HepG2 (cell line): ENCODE measurements around the gene P2RX5. TPM values are rescaled to one million over a fixed set of nuclear protein-coding genes. Genes with fewer than 3 reads are reported as not detected.

ENCODE experiments used
- FOSL1 ChIP-seq: sonication (generic); formaldehyde crosslinking; IDR thresholded peaks from 2 replicates; pipeline ENCODE4 v1.9.0; 2021; ENCODE audit warnings: missing genetic modification reagents, borderline replicate concordance
- IRX3 ChIP-seq: sonication (generic); formaldehyde crosslinking; IDR thresholded peaks from 2 replicates; pipeline ENCODE4 v1.8.1; 2023; ENCODE audit warnings: mild to moderate bottlenecking, low read depth, missing genetic modification reagents, borderline replicate concordance
- PTBP1 ChIP-seq: fragments of 200-400 bp; formaldehyde crosslinking; IDR thresholded peaks from 2 replicates; pipeline ENCODE4 v1.6.1; 2018; ENCODE audit warnings: low read length, low read depth; ENCODE audit not compliant: poor library complexity, severe bottlenecking
- SMARCC2 ChIP-seq: fragments of 450-650 bp; IDR thresholded peaks from 2 replicates; pipeline ENCODE4 v1.6.1; 2017; ENCODE audit warnings: antibody characterized with exemption, mild to moderate bottlenecking
- ZNF224 ChIP-seq: sonication (generic); formaldehyde crosslinking; IDR thresholded peaks from 2 replicates; pipeline ENCODE4 v1.5.0; 2020; ENCODE audit warnings: mild to moderate bottlenecking, missing genetic modification reagents
- ZNF292 ChIP-seq: sonication (generic); formaldehyde crosslinking; IDR thresholded peaks from 2 replicates; pipeline ENCODE4 v1.8.1; 2022; ENCODE audit warnings: mild to moderate bottlenecking, low read depth, missing genetic modification reagents, borderline replicate concordance
- ZNF510 ChIP-seq: sonication (generic); formaldehyde crosslinking; IDR thresholded peaks from 2 replicates; pipeline ENCODE4 v1.4.0; 2020; ENCODE audit warnings: low read depth, mild to moderate bottlenecking, missing genetic modification reagents
- ZNF841 ChIP-seq: sonication (generic); formaldehyde crosslinking; IDR thresholded peaks from 2 replicates; pipeline ENCODE4 v1.8.1; 2023; ENCODE audit warnings: missing genetic modification reagents, borderline replicate concordance
- polyA plus RNA-seq, 8 experiments: library from polyadenylated mRNA; depleted of rRNA in 3 of 8; stranded (reverse) in 7 of 8; unstranded in 1 of 8; fragments of >200 nt; fragmentation: Illumina TruSeq in 4 of 8; extraction: Trizol in 4 of 8; gene quantifications; 2 replicates each; pipeline versions ENCODE4 v1.2.1 to v1.2.3, GENCODE V29; 2011 to 2016; ENCODE audit warnings: low read depth in 4 of 8, missing spikeins in 1 of 8, mixed read lengths in 1 of 8; ENCODE audit not compliant: insufficient read depth in 1 of 8
- total RNA-seq, 5 experiments: library from RNA; depleted of rRNA; stranded (reverse); fragments of >200 nt; fragmentation: Illumina TruSeq; extraction: Trizol; gene quantifications; 2 replicates each; pipeline ENCODE4 v1.2.3, GENCODE V29; 2016; ENCODE audit warnings: low read depth in 1 of 5
- TF ChIP-seq, protein P1 (sequence below): sonication (generic); formaldehyde crosslinking; IDR thresholded peaks from one replicate; pipeline ENCODE4 v1.5.1; 2020; ENCODE audit warnings: mild to moderate bottlenecking, missing genetic modification reagents; ENCODE audit errors: not compliant biosample characterization
- TF ChIP-seq, protein P2 (sequence below): IDR thresholded peaks from 2 replicates; pipeline ENCODE4 v1.6.1; 2016; ENCODE audit warnings: mild to moderate bottlenecking, missing biosample characterization, missing genetic modification reagents
- TF ChIP-seq, protein P3 (sequence below): IDR thresholded peaks from 2 replicates; pipeline ENCODE4 v1.6.1; 2016; ENCODE audit warnings: low read depth, control low read depth
- TF ChIP-seq, protein P4 (sequence below): sonication (generic); formaldehyde crosslinking; IDR thresholded peaks from 2 replicates; pipeline ENCODE4 v1.5.0; 2020; ENCODE audit warnings: mild to moderate bottlenecking, missing genetic modification reagents
- TF ChIP-seq, protein P5 (sequence below): sonication (generic); formaldehyde crosslinking; IDR thresholded peaks from 2 replicates; pipeline ENCODE4 v1.8.1; 2022; ENCODE audit warnings: low read depth, mild to moderate bottlenecking, missing genetic modification reagents

Gene P2RX5
- total and polyA plus RNA-seq, 2 of the 13 experiments (the other 11 are each of a cell fraction or from before 2014, with no cell fraction given): 0.95 to 1.7 TPM

DNA sequence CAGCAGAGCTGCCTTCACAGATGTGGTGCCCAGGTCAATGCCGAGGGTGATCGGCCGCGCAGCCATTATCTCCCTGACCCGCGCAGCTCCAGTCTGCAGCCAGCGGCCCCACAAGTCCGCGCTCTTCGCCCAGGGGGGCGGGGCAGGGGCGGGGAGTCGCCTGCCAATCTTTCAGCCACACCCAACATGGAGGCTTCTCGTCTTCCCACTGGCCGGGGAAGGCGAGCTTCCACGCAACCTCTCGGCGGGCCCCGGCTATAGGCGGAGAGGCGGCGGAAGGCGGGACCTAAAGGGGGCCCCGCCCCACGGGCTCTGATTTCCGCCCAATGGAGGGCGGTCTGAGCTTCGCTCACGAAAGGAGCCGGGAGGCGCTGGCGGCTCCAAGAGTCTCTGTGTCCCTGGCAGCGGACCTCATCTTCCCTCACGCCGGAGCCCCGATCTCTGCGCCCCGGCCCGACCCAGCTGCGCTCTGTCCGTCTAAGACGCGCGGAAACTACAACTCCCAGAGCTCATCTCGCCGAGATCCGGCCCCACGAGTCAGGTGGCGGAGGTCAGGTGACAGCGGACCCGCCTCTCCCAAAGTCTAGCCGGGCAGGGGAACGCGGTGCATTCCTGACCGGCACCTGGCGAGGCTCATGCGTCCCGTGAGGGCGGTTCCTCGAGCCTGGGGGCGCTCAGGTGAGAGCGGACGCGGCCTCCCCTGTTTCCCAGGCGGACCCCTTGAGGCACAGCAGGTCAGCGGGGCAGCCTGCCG lies 59.6 kb downstream of the P2RX5 start, which contains the start of the genes CTNS and SHPK (continued):
- TF ChIP-seq, protein P1, sequence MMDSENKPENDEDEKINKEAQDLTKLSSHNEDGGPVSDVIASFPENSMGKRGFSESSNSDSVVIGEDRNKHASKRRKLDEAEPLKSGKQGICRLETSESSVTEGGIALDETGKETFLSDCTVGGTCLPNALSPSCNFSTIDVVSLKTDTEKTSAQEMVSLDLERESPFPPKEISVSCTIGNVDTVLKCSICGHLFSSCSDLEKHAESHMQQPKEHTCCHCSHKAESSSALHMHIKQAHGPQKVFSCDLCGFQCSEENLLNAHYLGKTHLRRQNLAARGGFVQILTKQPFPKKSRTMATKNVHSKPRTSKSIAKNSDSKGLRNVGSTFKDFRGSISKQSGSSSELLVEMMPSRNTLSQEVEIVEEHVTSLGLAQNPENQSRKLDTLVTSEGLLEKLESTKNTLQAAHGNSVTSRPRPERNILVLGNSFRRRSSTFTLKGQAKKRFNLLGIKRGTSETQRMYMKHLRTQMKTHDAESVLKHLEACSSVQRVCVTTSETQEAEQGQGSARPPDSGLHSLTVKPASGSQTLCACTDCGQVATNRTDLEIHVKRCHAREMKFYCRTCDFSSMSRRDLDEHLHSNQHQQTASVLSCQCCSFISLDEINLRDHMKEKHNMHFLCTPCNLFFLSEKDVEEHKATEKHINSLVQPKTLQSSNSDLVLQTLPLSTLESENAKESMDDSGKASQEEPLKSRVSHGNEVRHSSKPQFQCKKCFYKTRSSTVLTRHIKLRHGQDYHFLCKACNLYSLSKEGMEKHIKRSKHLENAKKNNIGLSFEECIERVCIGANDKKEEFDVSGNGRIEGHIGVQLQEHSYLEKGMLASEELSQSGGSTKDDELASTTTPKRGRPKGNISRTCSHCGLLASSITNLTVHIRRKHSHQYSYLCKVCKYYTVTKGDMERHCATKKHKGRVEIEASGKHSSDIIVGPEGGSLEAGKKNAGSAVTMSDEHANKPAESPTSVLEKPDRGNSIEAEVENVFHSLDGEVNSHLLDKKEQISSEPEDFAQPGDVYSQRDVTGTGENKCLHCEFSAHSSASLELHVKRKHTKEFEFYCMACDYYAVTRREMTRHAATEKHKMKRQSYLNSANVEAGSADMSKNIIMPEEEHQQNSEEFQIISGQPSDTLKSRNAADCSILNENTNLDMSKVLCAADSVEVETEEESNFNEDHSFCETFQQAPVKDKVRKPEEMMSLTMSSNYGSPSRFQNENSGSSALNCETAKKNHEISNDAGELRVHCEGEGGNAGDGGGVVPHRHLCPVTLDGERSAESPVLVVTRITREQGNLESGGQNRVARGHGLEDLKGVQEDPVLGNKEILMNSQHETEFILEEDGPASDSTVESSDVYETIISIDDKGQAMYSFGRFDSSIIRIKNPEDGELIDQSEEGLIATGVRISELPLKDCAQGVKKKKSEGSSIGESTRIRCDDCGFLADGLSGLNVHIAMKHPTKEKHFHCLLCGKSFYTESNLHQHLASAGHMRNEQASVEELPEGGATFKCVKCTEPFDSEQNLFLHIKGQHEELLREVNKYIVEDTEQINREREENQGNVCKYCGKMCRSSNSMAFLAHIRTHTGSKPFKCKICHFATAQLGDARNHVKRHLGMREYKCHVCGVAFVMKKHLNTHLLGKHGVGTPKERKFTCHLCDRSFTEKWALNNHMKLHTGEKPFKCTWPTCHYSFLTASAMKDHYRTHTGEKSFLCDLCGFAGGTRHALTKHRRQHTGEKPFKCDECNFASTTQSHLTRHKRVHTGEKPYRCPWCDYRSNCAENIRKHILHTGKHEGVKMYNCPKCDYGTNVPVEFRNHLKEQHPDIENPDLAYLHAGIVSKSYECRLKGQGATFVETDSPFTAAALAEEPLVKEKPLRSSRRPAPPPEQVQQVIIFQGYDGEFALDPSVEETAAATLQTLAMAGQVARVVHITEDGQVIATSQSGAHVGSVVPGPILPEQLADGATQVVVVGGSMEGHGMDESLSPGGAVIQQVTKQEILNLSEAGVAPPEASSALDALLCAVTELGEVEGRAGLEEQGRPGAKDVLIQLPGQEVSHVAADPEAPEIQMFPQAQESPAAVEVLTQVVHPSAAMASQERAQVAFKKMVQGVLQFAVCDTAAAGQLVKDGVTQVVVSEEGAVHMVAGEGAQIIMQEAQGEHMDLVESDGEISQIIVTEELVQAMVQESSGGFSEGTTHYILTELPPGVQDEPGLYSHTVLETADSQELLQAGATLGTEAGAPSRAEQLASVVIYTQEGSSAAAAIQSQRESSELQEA (CRISPR knock-in tag): peak; percentile 37
- TF ChIP-seq FOSL1 (CRISPR knock-in tag) (no peak), PTBP1 (no peak), ZNF224 (CRISPR knock-in tag) (no peak), ZNF841 (CRISPR knock-in tag) (no peak), ZNF292 (CRISPR knock-in tag) (no peak), IRX3 (CRISPR knock-in tag) (no peak), ZNF510 (CRISPR knock-in tag) (no peak), SMARCC2 (no peak)
- TF ChIP-seq, protein P2, sequence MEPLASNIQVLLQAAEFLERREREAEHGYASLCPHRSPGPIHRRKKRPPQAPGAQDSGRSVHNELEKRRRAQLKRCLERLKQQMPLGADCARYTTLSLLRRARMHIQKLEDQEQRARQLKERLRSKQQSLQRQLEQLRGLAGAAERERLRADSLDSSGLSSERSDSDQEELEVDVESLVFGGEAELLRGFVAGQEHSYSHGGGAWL: peak; percentile 70; the same call in 1 of the 2 replicates
- TF ChIP-seq, protein P3, sequence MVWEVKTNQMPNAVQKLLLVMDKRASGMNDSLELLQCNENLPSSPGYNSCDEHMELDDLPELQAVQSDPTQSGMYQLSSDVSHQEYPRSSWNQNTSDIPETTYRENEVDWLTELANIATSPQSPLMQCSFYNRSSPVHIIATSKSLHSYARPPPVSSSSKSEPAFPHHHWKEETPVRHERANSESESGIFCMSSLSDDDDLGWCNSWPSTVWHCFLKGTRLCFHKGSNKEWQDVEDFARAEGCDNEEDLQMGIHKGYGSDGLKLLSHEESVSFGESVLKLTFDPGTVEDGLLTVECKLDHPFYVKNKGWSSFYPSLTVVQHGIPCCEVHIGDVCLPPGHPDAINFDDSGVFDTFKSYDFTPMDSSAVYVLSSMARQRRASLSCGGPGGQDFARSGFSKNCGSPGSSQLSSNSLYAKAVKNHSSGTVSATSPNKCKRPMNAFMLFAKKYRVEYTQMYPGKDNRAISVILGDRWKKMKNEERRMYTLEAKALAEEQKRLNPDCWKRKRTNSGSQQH: peak; percentile 61
- TF ChIP-seq, protein P4, sequence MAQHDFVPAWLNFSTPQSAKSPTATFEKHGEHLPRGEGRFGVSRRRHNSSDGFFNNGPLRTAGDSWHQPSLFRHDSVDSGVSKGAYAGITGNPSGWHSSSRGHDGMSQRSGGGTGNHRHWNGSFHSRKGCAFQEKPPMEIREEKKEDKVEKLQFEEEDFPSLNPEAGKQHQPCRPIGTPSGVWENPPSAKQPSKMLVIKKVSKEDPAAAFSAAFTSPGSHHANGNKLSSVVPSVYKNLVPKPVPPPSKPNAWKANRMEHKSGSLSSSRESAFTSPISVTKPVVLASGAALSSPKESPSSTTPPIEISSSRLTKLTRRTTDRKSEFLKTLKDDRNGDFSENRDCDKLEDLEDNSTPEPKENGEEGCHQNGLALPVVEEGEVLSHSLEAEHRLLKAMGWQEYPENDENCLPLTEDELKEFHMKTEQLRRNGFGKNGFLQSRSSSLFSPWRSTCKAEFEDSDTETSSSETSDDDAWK (CRISPR knock-in tag): no peak
- TF ChIP-seq, protein P5, sequence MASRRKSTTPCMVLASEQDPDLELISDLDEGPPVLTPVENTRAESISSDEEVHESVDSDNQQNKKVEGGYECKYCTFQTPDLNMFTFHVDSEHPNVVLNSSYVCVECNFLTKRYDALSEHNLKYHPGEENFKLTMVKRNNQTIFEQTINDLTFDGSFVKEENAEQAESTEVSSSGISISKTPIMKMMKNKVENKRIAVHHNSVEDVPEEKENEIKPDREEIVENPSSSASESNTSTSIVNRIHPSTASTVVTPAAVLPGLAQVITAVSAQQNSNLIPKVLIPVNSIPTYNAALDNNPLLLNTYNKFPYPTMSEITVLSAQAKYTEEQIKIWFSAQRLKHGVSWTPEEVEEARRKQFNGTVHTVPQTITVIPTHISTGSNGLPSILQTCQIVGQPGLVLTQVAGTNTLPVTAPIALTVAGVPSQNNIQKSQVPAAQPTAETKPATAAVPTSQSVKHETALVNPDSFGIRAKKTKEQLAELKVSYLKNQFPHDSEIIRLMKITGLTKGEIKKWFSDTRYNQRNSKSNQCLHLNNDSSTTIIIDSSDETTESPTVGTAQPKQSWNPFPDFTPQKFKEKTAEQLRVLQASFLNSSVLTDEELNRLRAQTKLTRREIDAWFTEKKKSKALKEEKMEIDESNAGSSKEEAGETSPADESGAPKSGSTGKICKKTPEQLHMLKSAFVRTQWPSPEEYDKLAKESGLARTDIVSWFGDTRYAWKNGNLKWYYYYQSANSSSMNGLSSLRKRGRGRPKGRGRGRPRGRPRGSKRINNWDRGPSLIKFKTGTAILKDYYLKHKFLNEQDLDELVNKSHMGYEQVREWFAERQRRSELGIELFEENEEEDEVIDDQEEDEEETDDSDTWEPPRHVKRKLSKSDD: peak; percentile 64; the same call in 1 of the 2 replicates
